ENCODE data around the gene TBC1D24. TPM values are rescaled to one million over a fixed set of nuclear protein-coding genes. Genes with fewer than 3 reads are reported as not detected.
"Not testable (repeated sequence)": the region's sequence is repeated elsewhere in the genome, so short reads cannot be mapped to it uniquely, and the experiment has no call there.

TBC1D24 gene
- total RNA-seq, 4 donors from 2014 or later = 8.3 to 19.3 (median 11.6) TPM

DNA sequence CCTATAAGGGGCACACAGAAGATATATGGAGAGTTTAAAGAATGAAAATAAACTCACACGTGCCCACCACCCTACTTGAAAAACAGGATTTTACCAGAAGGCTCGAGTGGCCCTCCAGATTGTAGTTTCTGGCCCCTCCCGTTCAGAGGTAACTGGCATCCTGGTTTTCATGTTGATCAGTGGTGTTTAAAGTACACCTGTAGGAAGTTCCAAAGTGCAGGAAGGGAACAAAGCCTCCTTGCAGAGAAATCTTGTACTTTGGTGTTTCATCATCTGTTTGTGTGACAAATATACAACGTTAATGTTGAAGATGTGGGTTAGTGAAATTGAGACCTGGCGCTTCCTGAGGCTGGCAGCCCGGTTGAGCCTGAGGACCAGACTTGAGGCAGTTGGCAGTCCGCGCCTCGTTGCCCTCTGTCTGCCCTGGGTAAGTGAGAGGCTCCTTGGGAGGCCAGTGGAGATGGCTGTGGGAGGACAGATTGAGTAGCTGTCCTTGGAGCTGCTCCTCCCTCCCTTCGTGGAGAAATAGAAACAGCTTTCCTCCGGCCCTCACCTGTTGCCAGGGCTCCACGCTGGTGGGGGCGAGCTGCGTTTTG lies 75.5 kb downstream of the TBC1D24 start:
- not testable (repeated sequence) for H3K4me3 ChIP-seq

DNA sequence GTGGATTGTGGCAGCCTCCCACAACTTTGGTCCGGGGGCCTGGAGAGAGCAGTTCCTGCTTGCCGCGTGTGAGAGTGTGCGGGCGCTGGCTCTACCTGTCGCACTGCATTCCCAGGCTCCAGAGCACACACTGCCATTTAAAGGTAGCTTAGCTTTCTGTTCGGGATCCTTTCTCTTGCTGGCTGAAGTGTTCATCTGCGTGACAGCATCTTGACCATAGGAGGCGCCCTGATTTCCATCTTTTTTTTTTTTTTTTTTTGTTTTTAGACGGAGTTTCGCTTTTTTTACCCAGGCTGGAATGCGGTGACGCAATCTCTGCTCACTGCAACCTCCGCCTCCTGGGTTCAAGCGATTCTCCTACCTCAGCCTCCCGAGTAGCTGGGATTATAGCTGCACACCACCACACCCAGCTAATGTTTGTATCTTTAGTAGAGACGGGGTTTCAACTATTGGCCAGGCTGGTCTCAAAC lies 76.5 kb downstream of the TBC1D24 start:
- TF ChIP-seq, protein P1, sequence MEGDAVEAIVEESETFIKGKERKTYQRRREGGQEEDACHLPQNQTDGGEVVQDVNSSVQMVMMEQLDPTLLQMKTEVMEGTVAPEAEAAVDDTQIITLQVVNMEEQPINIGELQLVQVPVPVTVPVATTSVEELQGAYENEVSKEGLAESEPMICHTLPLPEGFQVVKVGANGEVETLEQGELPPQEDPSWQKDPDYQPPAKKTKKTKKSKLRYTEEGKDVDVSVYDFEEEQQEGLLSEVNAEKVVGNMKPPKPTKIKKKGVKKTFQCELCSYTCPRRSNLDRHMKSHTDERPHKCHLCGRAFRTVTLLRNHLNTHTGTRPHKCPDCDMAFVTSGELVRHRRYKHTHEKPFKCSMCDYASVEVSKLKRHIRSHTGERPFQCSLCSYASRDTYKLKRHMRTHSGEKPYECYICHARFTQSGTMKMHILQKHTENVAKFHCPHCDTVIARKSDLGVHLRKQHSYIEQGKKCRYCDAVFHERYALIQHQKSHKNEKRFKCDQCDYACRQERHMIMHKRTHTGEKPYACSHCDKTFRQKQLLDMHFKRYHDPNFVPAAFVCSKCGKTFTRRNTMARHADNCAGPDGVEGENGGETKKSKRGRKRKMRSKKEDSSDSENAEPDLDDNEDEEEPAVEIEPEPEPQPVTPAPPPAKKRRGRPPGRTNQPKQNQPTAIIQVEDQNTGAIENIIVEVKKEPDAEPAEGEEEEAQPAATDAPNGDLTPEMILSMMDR (IDR thresholded peaks at IDR 0.05) = peak in 1 of 5 experiments; percentile 13
- DNase-seq; H3K4me3 ChIP-seq; in situ Hi-C loops (cut with MboI; ENCODE audit: low pct_ligation_motif_present in 1 of 4, low pct_unique_long_range_greater_than_20kb in 1 of 4, low sequenced_read_pairs in 3 of 4); H3K27me3 ChIP-seq; H3K9me3 ChIP-seq; intact Hi-C loops (cut with DNase I; ENCODE audit: low total_unique reads); H3K36me3 ChIP-seq; H3K4me1 ChIP-seq: not testable (repeated sequence)
- WGBS, 2 donors (ENCODE audit: low coverage in 1 of 2) = 52% methylated on average over 15 of the region's 17 CpGs; no CpG with 5 or more reads in 1 of the 2 donors
- H3K27ac ChIP-seq = peak overlapping the region in 2 of 4 donors; percentile 5 to 16

More for the DNA sequence above, 75.5 kb downstream of the TBC1D24 start:
- H3K9me3 ChIP-seq; DNase-seq; in situ Hi-C loops (cut with MboI; ENCODE audit: low pct_ligation_motif_present in 1 of 4, low pct_unique_long_range_greater_than_20kb in 1 of 4, low sequenced_read_pairs in 3 of 4); intact Hi-C loops (cut with DNase I; ENCODE audit: low total_unique reads); H3K36me3 ChIP-seq; H3K27me3 ChIP-seq; H3K27ac ChIP-seq: not testable (repeated sequence)
- WGBS, 2 donors (ENCODE audit: low coverage in 1 of 2) = 60% methylated on average over 1 of the region's 14 CpGs; no CpG with 5 or more reads in 1 of the 2 donors
- H3K4me1 ChIP-seq = peaks cover 0 to 12% (median 9%) of the 10 kb centered on the region in 4 donors

DNA sequence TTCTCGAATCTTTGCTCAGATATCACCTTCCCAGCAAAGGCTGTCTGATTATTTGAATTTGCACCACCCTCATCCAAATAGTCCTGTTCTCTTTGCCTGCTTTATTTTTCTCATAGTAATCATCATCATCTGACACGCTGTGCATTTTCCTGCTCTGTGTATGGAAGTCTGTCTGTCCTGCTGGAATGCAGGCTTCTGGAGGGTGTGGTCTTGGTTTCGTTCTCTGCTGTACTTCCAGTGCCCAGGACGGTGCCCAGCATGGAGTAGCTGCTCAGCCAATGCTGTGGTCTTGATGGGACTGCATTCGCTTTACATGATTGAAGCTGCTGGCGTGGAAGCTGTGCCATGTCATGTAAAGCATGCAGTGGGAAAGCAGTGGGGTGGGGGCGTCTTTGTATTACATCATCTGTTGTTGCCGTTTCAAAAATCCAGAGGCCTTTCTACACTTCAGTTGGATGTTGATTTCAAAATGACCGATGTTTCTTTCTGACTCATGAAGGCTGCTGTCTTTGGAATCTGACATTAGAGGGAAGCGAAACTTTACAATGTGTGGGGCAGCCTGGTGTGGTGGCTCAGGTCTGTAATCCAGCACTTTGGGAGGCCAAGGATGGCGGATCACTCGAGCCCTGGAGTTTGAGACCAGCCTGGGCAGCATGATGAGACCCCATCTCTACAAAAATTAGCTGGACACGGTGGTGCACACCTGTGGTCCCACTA lies 79.9 kb downstream of the TBC1D24 start:
- H3K9me3 ChIP-seq; H3K27me3 ChIP-seq; DNase-seq; H3K4me1 ChIP-seq; intact Hi-C loops (cut with DNase I; ENCODE audit: low total_unique reads); in situ Hi-C loops (cut with MboI; ENCODE audit: low pct_ligation_motif_present in 1 of 4, low pct_unique_long_range_greater_than_20kb in 1 of 4, low sequenced_read_pairs in 3 of 4); H3K27ac ChIP-seq; H3K36me3 ChIP-seq; H3K4me3 ChIP-seq: not testable (repeated sequence)
- WGBS, 2 donors (ENCODE audit: low coverage in 1 of 2) = 80% methylated on average over 1 of the region's 13 CpGs; no CpG with 5 or more reads in 1 of the 2 donors

Small RNA genes lying within 50 kb of the gene (small RNA-seq; reads per million reads assigned to genes)
- gene AC093525.1 = 0 reads per million in 4 donors
- gene MIR3178 = 0 reads per million in 4 donors
- 0 reads per million in 4 donors for gene MIR6768

Other genes with a start within 250 kb of the TBC1D24 start
- gene DNASE1L2, start 238.7 kb upstream of the TBC1D24 start, total RNA-seq = 1 to 10 TPM in 1 of 4 donors, under 1 TPM in 2, not detected in 1; 0.55 to 3.0 (median 0.64) TPM
- gene ECI1, start 223.5 kb upstream of the TBC1D24 start, total RNA-seq = 100 to 1,000 TPM in 2 of 4 donors, 10 to 100 TPM in 2; 24.5 to 218 (median 100) TPM
- 100 to 1,000 TPM; 110 to 153 (median 126) TPM for gene RNPS1, start 207.0 kb upstream of the TBC1D24 start, total RNA-seq
- gene ABCA3, start 134.4 kb upstream of the TBC1D24 start, total RNA-seq = 1 to 10 TPM; 3.4 to 8.6 (median 3.7) TPM
- gene CCNF, start 45.7 kb upstream of the TBC1D24 start, total RNA-seq = 10 to 100 TPM in 1 of 4 donors, 1 to 10 TPM in 2, under 1 TPM in 1; 0.75 to 24.9 (median 2.3) TPM
- 1 to 10 TPM in 2 of 4 donors, not detected in 2; 1.4 to 2.3 TPM for gene TEDC2, start 15.0 kb upstream of the TBC1D24 start, total RNA-seq
- not detected for gene NTN3, start 3.8 kb upstream of the TBC1D24 start, total RNA-seq
- 100 to 1,000 TPM; 101 to 237 (median 135) TPM for gene ATP6V0C, start 38.8 kb downstream of the TBC1D24 start, total RNA-seq
- gene AMDHD2, start 45.2 kb downstream of the TBC1D24 start, total RNA-seq = 100 to 1,000 TPM in 1 of 4 donors, 10 to 100 TPM in 3; 30.2 to 115 (median 52.4) TPM
- 1 to 10 TPM in 2 of 4 donors, not detected in 2; 1.9 to 3.1 TPM for gene CEMP1, start 56.3 kb downstream of the TBC1D24 start, total RNA-seq
- 10 to 100 TPM; 39.6 to 96.9 (median 69.5) TPM for gene PDPK1, start 62.9 kb downstream of the TBC1D24 start, total RNA-seq
- gene KCTD5, start 207.4 kb downstream of the TBC1D24 start, total RNA-seq = 100 to 1,000 TPM in 1 of 4 donors, 10 to 100 TPM in 3; 44.2 to 107 (median 60.3) TPM
- gene PRSS27, start 245.1 kb downstream of the TBC1D24 start, total RNA-seq = 1 to 10 TPM in 1 of 4 donors, not detected in 3; 1.3 TPM